GM21381 (cell line): ENCODE measurements around the gene UBXN11.

Experiments
- ATAC-seq: cut with Tn5 transposase; IDR thresholded peaks from one replicate; pipeline ENCODE4 v1.9.1; 2021; ENCODE audit warnings: mild to moderate bottlenecking, moderate library complexity; ENCODE audit not compliant: unreplicated experiment

Gene UBXN11

DNA sequence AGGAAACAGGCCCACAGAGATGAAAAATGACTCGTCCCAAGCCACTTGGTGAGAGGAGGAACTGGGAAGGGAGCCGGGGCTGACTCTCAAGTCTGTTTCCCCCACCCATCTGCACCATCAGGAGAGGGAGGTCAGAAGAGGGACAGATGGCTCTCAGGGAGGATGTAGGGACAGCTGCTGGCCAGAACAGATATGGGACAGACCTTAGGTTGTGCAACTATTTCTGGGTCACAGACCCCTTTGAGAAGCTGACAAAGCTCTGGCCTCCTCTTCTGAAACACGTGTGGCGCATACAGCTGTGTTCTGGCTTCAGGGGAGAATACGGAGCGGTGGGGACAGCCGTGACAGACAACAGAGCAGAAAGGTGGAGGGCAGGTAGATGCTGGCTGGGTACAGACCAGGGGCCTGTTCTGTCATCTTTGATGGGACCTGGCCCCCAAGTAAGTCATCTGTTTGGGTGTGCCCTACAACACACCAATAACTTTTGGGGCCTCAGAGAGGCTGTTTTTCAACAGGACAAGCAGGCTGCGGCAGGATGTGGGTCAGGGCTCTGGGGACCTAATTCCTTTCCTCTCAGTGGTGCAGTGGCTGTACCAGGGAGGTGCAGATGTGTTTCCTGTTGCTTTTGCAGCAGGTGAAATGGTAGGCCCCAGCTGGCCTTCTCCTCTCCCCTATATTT is 19.3 kb downstream of the UBXN11 start:
- peak; percentile 34 for ATAC-seq

DNA sequence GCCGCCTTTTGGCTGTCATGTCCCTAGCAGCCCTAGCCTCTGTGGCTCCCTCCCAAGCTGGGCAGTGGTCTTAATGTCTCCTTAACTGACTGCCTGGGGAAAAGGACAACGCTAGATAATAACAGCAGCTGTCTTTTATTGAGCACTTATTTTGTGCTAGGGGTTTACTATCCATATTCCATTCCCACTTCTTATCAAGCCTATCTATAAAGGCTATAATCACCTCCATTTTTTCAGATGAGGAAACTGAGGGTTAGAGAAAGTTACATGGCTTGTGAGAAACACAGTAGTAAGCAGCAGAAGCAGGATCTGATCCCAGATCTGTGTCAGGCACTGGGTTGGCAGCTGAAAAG is 20.4 kb downstream of the UBXN11 start:
- ATAC-seq = no peak

DNA sequence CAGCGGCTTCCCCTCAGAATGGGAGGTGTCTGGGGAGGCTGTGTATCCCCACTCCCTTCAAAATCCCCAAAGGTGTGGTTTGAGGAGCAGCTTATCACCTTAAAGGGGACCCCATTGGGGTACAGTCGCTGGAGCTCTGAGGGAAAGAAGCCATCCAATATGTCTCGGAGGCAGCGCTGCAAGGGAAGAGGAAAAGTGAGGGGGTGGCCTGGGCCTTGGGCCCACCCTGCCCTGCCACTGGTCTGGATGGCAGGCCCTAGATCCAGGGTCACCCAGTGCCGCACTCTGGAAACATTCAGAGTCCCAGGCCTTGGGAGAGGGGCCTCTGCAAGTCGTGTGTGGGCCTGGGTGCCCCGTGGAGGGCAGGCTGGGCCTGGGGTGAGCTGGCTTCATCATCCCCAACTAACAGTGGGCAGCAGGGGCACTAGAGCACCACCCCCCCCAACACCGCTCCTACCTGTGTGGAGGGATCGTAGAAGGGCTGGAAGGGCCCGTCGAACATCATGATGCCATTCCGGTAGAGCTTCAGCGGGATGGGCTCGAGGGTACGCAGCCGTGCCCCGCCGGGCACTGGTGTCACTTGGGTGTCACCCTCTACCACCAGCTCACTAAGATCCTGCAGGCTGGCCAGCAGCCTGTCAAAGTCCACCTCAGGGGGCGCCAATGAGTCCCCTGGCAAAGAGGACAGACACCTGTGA is 20.9 kb downstream of the UBXN11 start:
- ATAC-seq = no peak

DNA sequence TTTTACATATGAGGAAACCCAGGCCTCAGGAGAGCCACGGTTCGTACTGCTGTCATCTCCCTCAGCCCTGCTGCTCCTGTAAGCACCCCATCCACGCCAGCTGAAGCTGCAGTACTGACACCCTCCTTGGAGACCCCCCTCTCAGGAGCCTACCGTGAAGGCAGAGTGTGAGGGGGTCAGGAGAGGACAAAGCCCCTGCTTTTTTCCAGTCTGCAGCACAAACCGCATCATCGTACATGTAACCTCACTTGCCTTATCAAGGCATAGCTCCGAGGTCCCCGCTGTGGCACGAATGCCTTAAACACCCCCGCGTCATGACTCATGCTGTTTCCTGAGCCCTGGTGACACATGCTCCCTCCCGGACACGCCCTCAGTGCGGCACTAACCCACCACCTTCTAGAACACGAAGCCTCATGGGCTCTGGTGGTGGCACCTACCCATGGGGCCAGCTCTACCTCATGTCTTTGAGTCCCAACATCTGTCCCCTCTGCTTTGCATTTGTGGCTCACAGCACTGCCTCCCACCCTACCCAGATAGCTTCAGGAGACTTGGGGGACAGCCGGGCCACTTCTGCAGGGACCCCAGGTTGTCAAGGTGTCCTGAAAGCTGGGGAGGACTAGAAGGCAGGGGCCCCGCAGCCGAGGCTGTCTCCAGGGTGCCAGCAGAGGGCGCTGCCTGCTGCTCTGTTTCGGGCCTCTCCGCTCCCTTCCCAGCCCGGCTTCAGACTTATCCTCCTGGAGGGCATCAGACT is 21.7 kb downstream of the UBXN11 start:
- ATAC-seq = no peak

DNA sequence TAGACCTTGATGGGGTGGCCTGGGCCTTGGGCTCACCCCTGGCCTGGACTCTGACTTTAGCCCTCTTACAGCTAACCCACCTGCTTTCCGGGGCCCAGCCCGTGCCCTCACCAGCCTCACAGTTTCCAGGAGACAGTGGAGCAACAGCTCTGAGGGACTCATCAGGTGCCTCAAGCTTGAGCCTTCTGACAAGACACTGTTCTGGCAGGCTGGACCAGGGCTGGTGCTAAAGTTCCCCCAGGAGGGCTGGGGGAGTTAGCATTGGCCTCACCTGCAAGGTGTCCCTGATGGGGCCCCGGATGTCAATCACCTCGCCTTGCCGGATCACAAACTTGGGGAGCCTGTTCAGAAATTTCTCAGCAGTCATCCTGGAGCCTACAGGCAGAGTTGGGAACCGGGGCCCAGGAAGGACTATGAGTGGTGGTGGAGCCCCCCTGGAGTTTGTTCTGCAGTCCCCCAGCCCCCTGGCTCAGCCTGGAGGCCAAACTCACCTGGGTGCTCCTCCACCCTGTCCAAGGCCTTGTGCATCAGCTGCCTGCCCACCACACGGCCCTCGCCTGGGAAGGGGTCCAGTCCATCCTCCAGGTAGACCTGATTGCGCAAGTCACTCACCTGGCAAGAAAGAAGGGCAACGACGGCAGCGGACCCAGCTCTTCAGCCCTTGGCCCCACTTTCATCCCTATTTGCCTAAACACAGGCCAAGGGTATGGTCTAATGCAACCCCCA is 22.4 kb downstream of the UBXN11 start:
- ATAC-seq = no peak

DNA sequence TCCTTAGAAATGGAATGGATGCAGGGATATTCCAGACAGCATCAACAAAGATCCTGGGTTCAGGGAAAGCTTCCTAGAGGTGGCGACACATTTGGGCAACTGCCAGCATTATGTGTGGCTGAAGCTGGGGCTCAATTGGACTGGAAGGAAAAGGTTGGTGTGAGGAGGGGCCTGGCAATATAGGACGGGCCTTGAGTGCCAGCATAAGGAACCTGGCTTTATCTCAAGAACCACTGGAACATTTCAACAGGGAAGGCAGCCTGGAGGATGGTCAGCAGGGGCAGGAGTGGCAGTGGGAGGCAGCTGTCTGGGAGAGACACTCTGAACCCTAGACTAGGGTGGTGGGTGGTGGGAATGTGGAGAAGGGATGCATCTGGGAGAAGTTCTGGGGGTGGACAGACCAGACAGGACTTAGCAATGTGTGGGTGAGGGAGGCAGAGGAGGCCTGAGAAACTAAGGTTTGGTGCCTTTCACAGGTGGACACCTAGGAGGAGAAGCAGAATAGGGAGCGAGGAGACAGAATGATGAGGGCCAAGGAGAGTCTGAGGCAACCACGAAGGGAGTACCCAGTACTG is 23.1 kb downstream of the UBXN11 start:
- ATAC-seq = no peak

DNA sequence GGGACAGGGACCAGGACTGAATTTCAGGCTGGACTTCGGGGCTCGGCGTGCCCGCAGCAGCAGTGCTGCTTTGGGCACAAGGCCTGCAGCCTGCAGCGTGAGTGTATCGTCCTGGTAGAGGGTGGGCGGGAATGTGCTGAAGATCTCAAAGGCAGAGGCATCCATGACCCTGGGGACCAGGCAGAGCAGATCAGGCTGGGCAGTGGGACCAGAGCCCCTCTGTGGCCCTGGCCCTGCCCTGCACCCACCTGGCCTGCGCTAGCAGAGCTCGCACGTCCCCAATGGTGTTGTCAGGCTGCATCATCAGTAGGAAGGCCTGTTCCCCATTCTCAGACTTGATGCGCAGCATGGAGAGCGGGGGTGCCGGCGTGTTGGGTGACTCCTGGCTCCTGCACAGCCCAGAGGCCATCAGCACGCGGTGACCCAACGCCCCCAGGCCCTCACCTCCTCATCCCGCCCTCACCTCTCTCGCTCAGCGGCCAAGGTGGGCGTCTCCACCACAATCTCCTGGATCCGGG is 24.0 kb downstream of the UBXN11 start:
- no peak for ATAC-seq

DNA sequence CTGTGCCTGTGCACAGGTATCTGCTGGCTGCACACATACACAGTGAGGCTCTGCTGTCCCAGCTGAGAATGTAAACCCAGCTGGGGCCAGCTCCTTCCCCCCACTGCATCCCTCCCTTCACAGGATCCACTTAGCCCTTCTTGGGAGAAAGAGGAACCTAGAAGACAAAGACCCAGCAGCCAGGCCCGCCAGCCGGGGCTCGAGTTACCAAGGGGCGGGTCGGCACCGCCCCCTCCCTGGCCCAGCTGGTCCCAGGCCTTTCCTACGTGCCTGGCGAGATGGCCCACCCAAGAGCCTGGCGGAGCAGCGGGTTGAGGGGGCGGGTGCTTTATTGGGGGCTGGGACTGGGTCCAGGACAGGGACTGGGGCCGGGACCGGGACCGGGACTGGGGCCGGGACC is 24.5 kb downstream of the UBXN11 start:
- no peak for ATAC-seq

DNA sequence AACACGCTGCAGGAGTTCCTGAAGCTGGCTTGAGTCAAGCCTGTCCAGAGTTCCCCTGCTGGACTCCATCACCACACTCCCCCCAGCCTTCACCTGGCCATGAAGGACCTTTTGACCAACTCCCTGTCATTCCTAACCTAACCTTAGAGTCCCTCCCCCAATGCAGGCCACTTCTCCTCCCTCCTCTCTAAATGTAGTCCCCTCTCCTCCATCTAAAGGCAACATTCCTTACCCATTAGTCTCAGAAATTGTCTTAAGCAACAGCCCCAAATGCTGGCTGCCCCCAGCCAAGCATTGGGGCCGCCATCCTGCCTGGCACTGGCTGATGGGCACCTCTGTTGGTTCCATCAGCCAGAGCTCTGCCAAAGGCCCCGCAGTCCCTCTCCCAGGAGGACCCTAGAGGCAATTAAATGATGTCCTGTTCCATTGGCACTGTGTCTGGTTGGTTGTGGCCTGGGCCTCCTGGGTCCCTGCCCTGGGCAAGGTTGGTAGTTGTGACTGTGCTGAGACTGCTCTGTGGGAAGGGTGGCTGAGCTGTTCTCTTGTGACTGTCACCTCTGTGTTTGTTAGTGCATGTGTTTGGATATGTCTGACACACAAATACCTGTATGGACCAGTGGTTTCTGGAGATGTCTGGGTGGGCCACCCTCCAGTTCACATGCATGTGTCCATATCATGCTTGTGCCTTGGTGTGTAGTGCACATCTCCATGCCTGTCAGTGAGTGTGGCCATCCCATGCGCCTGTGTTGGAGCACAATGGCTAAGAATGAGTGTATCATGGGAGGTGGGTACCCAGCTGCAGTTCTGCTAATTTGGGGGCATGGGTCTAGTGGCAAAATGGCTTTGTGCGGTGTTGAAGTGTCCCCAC is 25.1 kb downstream of the UBXN11 start:
- no peak for ATAC-seq

DNA sequence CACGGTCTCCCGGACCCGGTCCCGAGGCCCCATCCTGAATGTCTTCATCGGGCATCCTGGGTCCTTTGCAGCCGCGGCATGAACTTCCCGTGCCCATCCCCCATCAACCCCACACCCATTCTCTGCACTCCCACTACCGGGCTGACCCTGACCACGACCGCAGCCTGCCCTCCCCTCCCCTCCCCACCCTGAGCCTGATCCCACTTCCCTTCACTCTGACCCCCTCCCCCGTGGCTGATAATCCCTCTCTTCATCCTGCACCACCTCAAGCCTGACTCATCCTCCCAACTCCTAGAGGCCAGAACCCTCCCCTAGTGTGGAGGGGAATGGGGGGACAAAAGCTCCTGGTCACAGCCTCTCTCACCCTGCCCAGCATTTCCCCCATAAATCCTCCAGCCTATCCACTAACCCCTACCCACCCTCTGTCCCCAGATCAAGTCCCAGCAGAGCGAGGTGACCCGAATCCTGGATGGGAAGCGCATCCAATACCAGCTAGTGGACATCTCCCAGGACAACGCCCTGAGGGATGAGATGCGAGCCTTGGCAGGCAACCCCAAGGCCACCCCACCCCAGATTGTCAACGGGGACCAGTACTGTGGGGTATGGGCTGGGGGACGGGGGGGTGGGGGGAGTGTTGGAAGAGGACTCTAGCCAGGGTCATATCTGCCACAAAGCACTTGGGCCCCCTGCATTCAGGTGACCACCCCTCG is 25.9 kb downstream of the UBXN11 start:
- ATAC-seq = no peak

DNA sequence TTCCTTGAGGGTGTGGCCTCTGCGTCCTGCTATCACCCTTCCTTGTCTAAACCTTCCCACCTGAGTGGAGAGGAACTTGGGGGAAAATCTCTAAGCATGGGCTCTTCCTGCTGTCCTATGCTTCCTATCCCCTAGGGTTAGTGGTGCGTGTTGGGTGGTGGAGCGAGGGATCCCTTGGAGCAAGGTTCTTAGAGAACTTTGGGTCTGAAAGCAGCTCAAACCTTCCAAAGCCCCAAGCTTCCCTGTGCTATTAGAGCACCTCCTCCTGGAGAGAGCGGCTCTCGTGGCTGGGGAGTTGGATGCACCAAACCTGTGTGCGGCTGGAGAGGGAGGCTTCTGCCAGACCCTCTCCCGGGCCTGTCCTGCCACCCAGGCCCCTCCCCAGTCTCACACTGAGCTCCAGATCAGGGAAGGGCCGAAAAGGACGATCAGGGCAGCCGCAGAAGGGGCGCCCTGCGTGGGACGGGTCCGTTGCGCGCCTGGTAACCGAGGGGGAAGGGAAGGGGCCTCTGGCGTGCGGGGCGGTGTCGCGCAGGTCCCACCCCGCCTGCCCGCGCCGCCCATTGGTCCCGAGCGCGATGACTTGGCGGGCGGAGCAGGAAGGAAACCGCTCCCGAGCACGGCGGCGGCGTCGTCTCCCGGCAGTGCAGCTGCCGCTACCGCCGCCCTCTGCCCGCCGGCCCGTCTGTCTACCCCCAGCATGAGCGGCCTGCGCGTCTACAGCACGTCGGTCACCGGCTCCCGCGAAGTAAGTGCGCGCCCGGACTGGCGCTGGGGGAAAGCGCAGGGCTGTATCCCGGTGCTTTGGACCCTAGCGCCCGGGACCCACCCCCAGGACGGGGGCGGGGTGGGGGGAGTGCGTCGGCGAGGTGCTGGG is 26.7 kb downstream of the UBXN11 start, which contains the start of gene SH3BGRL3:
TSS of gene SH3BGRL3 (plus strand) at position 631 of the 877 bp plus-strand sequence. CDS start at position 701, 70 bp downstream.
- peak; percentile 56 for ATAC-seq

DNA sequence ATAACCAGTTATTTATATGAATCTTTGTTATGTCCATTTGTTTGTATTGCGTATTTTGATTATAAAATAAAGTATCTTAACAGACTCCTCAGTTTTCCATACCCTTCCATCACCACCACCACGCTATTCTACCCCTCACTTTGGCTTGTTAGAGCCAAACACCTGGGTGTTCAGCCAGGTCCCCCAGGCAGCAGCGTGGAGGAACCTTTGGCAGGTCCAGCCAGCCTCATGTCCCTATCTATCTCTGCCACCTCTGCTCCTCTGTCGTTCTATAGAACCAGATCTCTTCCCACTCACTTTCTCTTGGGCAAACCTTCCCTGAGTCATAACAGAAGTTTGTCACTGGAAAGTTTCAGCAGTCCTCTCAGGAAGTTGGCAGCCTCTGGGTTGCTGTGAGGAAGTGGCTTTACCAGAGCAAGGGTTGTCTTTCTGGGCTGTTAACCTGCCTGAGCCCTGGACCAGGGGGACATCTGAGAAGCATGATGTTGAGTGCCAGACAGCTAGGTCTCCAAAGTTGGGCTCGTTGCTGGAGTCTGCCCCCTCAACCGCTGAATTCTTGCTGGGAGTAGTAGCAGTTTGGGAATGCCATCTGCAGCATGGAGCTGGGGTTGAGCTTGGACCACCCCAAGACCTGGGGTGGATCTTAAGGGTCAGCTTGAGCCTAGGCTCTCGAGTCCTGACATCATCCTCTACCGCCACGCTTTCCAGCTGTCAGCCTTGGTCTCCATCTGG is 27.5 kb downstream of the UBXN11 start:
- ATAC-seq = no peak

DNA sequence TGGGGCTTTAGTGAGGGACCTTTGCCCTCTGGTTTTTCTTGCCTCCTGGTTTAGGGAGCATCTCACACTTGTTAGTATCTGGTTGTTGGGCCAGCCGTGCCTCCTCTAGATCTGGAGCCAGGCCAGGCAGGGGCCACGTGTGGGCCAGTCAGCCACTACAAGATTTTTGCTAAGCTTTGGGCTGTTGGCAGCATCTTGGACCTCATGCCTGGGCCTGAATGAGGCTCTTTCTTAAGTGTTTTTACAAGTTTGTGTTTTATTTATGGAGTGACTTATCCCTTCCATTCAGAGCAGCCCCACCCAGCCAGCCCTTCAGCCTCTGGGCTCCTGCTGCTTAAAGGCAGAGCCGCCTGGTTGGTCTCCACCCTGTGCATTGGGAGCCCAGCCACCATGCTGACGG is 28.1 kb downstream of the UBXN11 start:
- no peak for ATAC-seq

DNA sequence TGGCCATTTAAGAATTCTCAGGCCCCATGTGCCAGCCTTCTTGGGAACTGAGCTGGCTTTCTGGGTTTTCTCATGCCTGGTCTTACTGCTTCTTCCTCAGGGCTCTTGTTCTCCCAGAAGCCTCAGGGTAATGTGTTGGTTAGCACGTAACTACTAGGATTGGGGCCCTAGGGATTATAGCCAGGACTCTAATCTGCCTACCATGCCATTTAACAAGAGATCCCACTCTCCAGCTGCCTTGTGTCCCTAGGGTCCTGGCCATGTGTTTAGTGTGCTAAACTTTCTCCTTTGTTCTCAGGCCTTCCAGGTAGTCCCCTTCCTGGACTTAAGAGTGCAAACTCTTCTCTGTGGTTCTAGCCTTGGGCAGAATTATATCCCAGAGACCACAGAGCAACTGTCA is 28.7 kb downstream of the UBXN11 start:
- ATAC-seq = no peak

DNA sequence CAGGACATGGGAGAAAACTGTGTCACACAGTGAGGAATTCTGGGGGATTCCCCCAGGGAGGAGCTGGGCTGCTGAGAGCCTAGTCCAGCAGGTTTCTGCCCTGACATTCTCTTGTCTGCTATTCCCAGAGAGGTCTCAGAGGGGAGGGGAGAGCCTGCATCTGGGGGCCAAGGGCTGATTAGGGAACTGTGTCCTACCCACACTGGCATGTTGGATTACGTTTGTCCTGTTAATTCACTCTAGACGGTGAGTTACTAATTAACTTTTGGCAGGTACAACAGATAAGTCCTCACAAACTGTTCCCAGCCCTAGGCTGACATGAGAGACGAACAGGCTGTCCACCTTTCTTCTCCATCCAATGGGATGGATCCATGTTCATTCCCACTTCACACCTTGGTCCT is 29.2 kb downstream of the UBXN11 start:
- no peak for ATAC-seq

DNA sequence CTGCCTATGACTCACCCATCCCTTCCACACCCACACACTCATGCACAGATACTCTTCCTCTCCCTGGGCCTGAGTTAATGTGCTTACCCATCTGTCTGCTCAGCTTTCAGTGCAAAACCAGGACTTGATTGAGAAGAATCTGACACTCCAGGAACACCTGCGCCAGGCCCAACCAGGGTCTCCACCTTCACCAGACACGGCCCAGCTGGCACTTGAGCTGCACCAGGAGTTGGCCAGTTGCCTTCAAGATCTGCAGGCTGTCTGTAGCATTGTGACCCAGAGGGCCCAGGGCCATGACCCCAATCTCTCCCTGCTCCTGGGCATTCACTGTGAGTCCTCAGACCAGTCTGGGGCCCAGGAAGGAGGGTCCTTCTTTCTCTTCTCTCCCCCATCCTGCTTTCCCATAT is 30.0 kb downstream of the UBXN11 start:
- no peak for ATAC-seq

DNA sequence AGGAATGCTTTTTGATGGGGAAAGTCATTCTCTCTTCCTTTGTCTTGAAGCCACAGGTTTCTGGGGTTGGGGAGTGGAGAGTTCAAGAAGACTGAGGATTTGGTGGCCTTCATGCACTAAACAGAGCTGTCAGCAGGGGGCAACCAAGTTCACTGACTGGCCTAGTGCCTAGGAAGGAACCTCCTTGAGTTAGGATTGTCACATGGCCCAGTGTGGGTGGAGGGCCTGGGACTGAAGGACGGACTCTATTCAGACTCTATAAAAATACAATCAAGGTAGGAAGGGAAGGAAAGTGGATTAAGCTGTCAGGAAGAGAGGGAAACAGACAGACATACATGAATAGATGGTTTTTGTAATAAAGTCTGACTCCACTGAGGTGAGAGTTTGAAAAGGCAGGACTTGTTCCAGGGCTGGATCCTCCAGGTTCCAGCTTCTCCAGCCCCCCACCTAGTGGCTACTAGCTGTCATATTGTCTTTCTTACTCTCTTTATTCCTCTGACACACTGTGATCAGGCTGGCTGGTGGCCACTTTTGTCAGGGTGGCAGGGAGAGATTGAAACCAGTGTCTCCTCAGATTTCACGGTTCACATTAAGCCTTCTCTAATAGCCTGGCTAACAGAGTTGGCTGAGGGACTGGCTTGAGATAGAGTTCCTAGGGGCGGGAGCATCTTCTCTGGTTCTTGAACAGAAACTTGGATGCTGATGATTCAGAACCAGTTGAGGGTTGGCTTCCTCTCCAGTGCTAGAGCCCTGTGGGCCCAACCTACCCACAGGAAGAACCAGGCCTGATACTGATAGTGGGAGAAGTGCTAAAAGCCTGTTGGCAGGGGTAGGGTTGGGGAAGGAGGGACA is 30.6 kb downstream of the UBXN11 start:
- no peak for ATAC-seq
